Activated effector memory CD4-positive, alpha-beta T cell treated with Interleukin-2 at 50 U/mL for 16 hours (primary cell): ENCODE measurements around the gene GSTT2B.
A peak's percentile ranks its signal among the peaks of the same experiment; 100 is the strongest.
"Not testable (repeated sequence)": the region's sequence is repeated elsewhere in the genome, so short reads cannot be mapped to it uniquely, and the experiment has no call there.

ENCODE experiments used
- DNase-seq: peaks from one replicate; pipeline ENCODE4 v3.0.0-alpha.2; 2020

The GSTT2B gene

DNA sequence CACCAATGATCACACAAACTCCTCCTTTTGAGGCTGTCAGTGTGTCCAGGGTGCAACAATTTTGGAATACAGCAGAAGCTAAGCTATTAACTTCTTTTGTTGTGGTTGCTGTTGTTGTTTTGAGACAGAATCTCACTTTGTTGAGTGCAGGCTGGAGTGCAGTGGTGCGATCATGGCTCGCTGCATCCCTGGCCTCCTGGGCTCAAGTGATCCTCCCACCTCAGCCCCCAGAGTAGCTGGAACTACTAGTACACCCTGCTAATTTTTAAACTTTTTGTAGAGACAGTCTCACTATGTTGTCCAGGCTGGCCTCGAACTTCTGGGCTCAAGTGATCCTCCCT lies 22.0 kb downstream of the GSTT2B start:
- DNase-seq = no peak

DNA sequence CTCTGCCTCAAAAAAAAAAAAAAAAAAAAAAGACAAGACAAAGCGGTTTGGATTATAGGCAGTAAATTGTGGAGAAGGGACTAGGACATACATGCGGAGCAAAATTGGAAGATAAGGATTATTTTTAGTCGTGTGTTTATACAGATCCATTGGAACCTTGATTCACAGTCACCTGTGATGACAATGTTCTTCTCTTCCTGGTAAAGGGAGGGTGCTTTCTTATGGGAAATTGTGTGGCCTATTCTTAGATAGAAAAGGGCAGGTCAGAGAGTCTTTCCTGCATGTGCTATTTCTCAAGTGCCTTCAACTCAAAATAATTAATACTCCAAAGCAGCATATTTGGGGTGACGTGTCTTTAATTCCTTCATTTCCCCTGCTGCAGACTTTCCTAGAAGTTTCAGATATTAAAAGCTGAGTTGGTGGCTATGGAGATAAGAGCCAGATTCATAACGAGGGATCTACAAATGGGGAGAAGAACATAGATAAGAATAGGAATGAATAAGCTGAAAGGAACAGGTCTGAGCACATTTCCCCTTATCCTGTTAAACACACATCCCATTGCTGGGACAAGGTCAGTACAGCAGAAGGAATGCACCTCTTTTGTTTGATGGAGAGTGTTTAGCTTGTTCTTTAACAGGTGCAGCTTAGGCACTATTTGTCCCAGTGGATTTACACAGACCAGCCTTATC lies 22.5 kb downstream of the GSTT2B start:
- no peak for DNase-seq

GRCh38 chr22:23926561-23926960 lies 34.4 kb downstream of the GSTT2B start:
- no peak for DNase-seq

DNA sequence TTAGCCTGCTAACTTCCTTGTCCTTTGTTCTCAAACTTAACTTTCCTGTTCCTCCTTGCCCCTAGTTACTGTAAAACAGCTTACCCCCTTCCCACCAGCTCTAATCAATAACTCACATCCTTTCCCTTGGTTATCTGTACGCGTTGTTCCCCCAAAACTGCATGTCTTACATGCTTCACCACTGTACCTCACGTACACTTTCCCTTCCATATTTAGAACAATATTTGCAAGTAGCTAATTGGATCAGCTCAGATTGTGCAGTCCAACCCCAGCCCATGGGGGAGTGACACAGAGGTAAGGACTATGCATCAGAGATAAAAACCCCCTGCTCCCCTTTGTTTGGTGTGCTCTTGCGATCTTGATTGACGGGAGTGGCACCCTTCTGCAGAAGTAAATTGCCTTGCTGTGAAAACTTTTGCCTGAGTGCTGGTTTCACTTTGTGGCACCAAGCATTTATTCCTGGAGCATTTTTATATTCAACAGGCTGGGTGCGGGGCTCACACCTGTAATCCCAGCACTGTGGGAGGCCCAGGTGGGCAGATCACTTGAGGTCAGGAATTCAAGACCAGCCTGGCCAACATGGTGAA lies 35.9 kb downstream of the GSTT2B start:
- DNase-seq = no peak

GRCh38 chr22:23922921-23923320 lies 38.1 kb downstream of the GSTT2B start:
- no peak for DNase-seq

DNA sequence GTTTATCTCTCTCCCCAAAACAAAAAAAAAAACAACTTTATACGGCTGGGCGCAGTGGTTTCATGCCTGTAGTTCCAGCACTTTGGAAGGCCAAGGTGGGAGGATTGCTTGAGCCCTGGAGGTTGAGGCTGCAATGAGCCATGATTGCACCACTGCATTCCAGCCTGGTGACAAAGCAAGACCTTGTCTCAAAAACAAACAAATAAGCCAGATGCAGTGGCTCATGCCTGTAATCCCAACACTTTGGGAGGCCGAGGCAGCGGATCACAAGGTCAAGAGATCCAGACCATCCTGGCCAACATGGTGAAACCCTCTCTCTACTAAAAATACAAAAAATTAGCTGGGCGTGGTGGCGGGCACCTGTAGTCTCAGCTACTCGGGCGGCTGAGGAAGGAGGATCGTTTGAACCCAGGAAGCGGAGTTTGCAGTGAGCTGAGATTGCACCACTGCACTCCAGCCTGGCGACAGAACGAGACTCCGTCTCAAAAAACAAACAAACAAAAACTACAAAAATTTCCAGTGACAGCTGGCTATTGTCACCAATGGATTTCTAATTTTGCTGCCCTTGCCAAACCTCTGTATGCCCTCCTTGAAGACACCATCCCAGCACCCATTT lies 39.3 kb downstream of the GSTT2B start:
- DNase-seq = not testable (repeated sequence)

- DNase-seq = not testable (repeated sequence)
Observed at GRCh38 chr22:23920267-23920611, 40.8 kb downstream of the GSTT2B start.

- no peak for DNase-seq
Observed at GRCh38 chr22:23915290-23915689, 45.7 kb downstream of the GSTT2B start.

- DNase-seq = peak; percentile 99
Observed at GRCh38 chr22:23913661-23914353, 47.2 kb downstream of the GSTT2B start.

DNA sequence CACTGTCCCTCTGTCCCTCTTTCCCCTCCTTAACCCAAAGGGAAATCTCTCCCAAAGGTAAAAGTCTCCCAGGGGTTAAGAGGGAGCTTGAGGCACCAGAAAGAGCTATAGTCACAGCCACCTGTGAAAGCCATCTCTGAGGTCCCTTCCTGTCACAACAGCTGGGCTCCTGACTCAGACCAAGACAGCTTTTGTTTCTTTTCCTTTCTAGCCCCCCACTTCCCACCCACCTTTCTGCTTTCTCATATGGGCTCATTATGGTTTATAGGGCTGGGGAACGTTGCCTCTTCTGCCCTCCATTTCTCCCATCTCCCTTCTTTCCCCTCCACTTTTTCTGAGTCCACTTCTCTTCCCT lies 47.7 kb downstream of the GSTT2B start:
- DNase-seq = no peak

DNA sequence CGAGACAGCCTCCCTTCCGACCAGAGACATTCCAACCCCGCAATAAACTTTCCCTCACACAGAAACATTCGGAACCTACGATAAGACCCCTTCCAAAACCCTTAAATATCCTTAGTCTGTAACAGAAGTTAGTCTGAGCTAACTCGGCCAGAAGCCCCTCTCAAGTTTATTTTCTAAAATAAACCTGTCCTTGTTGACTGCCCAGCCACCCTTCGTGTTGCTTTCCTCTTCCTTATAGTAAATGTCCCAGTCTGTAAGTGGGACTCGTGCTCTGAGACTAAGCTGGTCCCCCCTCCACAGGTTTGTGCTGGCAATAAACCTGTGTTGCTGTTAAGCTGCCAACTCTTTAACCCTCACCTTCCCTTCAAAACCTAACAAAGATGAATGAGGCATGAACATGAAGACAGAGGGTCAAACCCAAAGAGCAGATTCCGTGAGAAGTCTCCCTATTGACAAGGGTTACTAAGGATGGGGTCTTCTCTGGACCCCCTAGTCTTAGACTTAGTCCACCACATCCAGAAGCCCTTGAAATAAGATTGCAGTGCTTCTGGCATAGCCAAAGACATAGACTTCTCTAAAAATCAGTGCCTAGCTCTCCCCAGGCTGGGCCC lies 48.6 kb downstream of the GSTT2B start:
- DNase-seq = no peak

- no peak for DNase-seq
Observed at GRCh38 chr22:23911318-23911980, 49.5 kb downstream of the GSTT2B start.

DNA sequence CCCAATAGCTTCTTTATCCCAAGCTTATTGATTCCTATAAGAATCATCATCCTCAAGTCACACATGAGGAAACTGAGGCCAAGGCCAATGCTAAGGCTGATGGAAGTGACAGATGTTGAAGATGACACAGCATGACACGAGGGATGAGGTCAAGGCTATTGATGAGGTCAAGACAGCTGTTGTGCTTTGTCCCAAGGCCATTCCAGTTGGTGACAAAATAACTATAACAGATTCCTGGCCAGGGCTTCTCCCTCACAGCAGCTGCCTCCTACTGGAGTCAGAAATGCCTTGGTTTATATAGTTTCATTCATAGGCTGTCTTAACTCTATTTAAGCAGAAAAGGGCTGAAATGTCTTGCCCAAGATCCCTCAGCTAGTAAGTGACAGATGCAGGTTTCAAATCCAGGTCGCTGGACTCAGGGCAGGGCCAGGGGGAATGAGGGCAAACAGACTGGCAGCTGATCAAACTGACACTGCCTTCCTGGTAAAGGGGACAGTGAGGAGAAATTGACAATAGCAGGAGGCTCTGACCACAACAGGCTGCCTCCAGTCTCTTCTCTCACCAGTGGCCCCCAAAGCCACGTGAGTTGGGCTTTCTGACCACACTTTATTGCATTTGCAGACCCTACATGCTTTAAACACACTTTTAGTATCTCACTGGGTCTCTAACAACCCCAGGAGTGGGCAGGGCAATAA lies 50.4 kb downstream of the GSTT2B start:
- DNase-seq = no peak

- DNase-seq = no peak
Observed at GRCh38 chr22:23909296-23909898, 51.6 kb downstream of the GSTT2B start.

DNA sequence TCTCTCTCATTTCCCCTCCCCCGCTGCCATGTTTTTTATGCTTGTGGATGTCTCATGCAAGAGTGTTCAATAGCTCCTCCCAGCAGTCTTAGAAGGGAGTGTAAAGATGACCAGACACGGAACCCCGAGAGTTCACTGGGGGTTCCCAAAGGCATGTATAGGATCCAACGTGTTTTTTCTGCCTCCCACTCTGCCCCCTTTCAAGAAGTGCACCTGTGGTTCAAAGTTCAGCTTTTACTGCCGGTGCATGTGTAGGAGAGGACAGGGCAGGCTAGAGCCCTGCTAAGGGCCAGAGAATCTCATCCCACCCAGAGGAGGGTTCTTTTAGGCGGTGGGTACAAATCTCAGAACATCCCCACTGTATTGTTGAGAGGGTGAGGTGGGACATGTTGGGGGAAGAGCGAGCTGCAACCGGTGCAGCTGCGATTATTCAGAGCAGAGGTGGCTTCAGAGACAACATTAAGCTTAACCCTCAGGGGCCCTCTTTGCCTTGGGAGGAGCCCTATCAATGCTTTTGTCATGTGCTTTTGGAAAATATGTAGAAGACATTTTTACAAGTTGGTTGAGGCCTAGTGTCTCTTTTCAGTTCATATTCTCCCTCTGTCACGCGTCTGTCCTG lies 52.3 kb downstream of the GSTT2B start:
- DNase-seq = no peak

DNA sequence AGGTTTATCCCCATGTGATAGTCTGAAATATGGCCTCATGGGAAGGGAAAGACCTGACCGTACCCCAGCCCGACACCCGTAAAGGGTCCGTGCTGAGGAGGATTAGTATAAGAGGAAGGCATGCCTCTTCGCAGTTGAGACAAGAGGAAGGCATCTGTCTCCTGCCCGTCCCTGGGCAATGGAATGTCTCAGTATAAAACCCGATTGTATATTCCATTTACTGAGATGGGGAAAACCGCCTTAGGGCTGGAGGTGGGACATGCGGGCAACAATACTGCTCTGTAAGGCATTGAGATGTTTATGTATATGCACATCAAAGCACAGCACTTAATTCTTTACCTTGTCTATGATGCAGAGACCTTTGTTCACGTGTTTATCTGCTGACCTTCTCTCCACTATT lies 53.6 kb downstream of the GSTT2B start:
- not testable (repeated sequence) for DNase-seq
